ENCODE measurements around the gene LRRC8D. TPM values are rescaled to one million over a fixed set of nuclear protein-coding genes. Genes with fewer than 3 reads are reported as not detected.

LRRC8D gene
- total RNA-seq, 4 donors from 2014 or later: 12.0 to 47.4 (median 17.8) TPM

DNA sequence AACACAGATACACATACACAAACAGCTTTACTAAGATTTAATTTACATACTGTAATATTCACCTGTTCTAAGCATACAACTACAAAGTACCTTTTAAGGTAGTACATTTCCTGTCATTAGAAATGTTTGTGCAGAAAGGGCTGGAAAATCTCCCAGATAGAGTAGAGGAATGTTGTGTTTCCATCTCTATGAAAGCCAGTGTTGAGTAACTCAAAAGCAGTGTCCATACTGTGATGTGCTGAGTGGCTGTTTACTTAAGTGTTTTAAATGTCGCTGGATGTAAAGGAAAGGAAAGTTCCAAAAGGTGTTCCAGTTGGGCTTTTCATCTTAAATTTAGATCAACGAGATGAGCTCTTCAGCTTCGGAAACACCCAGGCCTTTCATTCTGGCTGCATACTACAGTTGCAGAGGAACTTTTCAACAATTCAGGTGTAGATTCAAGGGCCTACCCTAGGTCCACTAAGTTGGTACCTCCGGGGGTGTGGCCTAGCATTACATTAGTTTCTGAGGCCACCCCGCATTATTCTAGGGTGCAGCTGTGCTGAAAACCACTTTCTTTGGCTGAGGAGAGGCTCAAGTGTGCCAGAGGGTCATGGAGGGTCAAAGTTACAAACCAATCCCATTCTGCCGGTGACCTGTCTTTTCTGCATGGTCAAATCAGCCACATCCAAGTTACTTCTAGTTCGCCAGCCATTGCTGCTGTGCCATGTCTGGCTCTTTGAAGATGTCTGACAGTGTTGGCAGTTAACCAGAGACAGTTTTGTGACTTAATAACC is 78.1 kb downstream of the LRRC8D start:
- TF ChIP-seq, protein P1, sequence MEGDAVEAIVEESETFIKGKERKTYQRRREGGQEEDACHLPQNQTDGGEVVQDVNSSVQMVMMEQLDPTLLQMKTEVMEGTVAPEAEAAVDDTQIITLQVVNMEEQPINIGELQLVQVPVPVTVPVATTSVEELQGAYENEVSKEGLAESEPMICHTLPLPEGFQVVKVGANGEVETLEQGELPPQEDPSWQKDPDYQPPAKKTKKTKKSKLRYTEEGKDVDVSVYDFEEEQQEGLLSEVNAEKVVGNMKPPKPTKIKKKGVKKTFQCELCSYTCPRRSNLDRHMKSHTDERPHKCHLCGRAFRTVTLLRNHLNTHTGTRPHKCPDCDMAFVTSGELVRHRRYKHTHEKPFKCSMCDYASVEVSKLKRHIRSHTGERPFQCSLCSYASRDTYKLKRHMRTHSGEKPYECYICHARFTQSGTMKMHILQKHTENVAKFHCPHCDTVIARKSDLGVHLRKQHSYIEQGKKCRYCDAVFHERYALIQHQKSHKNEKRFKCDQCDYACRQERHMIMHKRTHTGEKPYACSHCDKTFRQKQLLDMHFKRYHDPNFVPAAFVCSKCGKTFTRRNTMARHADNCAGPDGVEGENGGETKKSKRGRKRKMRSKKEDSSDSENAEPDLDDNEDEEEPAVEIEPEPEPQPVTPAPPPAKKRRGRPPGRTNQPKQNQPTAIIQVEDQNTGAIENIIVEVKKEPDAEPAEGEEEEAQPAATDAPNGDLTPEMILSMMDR (IDR thresholded peaks at IDR 0.05): no peak
- Histone ChIP-seq H3K9me3 (no peaks in the 10 kb centered on the region), H3K4me1 (no peaks in the 10 kb centered on the region), H3K4me3 (no peak overlapping the region), H3K27ac (no peak overlapping the region), H3K36me3 (no peaks in the 10 kb centered on the region), H3K27me3 (no peaks in the 10 kb centered on the region)
- DNase-seq: no peak
- intact Hi-C loops (cut with DNase I; ENCODE audit: low total_unique reads): no loop called here

DNA sequence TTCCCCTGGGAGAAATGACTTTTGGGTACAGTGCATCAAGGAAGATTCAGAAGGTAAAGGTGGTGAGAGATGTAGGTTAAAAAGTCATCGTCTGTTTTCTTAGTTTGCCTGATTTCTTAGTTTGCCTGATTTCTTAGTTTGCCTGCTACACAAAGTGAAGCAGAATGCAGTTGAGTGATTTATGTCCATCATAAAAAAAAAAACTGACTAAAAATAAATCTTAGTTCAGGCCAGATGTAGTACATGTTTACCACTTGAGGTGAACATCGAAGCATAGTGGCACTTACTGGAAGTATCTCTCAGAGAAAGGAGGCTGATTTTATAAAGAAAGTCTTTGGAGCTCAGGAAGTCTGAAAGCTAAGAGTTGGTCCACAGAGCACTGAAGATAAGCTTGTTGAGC is 79.5 kb downstream of the LRRC8D start:
- H3K4me1 ChIP-seq: no peaks in the 10 kb centered on the region
- intact Hi-C loops (cut with DNase I; ENCODE audit: low total_unique reads): no loop called here
- H3K9me3 ChIP-seq: no peaks in the 10 kb centered on the region
- H3K36me3 ChIP-seq: no peaks in the 10 kb centered on the region
- TF ChIP-seq, protein P1 (IDR thresholded peaks at IDR 0.05): no peak
- TF ChIP-seq POLR2A (IDR thresholded peaks at IDR 0.05): no peak
- no peak overlapping the region for H3K4me3 ChIP-seq
- DNase-seq: no peak
- no peaks in the 10 kb centered on the region for H3K27me3 ChIP-seq
- peak overlapping the region in 1 of 2 donors; percentile 48 for H3K27ac ChIP-seq

DNA sequence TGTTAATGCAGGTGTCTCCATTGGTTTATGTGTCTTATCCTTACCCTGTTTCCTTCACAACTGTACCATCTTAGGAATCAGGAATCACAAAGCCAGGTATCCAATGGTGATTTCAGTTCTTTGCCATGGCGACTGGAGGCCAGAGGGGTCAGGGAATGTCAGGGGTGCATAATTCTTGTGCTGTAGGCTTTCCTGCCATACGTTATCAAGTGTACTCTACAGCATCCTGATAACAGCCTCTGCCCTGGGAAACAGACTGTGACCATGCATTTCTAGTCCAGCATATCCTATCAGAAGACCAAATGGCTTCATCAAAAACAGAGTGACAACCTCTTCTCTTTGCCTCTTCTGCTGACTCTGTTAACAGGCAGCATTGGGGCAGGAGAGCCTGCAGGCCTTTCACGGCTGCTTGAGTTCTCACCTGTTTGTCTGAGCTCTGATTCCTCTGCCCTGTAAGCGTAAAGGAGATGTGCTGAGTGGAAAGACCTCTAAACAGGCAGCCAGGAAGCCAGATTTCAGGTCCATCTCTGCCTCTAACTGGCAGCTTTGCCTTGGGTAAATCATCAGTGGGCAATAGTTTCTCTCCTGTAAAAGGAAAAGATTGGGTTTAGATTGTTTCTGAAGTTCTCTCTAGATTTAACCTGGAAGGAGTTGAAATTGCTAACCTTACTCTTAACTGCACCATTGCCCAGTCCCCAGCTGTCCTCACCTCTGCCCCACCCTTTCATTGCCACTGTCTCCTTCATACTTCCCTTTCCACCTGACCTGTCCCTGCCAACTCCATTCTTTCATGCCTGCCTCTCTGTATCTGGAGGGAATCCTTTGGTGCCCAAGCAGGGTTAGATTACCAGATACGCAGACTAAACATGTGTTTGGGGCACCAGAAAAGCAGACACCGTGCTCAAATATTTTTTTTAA is 80.2 kb downstream of the LRRC8D start:
- Histone ChIP-seq H3K9me3 (no peaks in the 10 kb centered on the region), H3K36me3 (no peaks in the 10 kb centered on the region), H3K27me3 (no peaks in the 10 kb centered on the region), H3K4me1 (no peaks in the 10 kb centered on the region), H3K27ac (peak overlapping the region in 1 of 2 donors; percentile 34), H3K4me3 (no peak overlapping the region)
- no peak for DNase-seq
- intact Hi-C loops (cut with DNase I; ENCODE audit: low total_unique reads): no loop called here
- TF ChIP-seq, protein P1 (IDR thresholded peaks at IDR 0.05): no peak
- TF ChIP-seq POLR2A (IDR thresholded peaks at IDR 0.05): no peak

DNA sequence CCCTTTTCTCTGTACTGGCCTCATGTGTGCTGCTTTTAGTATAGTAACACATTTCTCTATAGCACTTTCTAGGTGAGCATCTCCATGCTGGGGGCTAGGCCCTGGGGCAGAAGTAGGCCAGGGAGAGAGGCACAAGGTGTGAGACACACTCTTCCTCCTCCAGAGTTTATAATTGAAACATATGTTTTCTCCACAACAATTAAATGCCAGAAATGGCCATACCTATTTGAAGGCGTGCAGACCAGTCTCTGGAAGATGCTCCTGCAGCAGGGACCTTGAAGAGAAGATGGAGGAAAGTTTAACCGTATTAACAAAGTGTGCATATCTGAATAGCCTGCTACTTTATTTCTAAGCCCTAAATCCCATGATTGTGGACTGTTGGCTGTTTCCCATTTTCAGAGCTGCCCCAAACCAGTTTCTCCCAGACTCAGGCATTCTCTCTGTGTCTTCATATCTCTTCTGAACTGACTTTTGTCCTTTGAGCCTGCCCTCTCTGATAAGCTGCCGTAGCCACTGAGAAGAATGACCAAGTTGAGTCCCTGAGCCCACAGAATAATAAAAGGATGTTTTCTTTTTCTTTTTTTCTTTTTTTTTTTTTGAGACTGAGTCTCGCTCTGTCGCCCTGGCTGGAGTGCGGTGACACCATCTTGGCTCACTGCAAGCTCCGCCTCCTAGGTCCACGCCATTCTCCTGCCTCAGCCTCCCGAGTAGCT is 81.3 kb downstream of the LRRC8D start:
- DNase-seq: no peak
- Histone ChIP-seq H3K36me3 (no peaks in the 10 kb centered on the region), H3K4me1 (no peaks in the 10 kb centered on the region), H3K27me3 (no peaks in the 10 kb centered on the region), H3K27ac (no peak overlapping the region), H3K9me3 (no peaks in the 10 kb centered on the region), H3K4me3 (no peak overlapping the region)
- intact Hi-C loops (cut with DNase I; ENCODE audit: low total_unique reads): no loop called here
- TF ChIP-seq POLR2A (IDR thresholded peaks at IDR 0.05): no peak
- TF ChIP-seq, protein P1 (IDR thresholded peaks at IDR 0.05): no peak
